Stomach (tissue), 9 donors: ENCODE results near the gene TIMM44. TPM values are rescaled to one million over a fixed set of nuclear protein-coding genes. Genes with fewer than 3 reads are reported as not detected.

Experiments used
- DNase-seq, 2 donors: peaks; one replicate each; pipeline versions ENCODE4 v3.0.0 to v3.0.0-alpha.2; 2013 to 2019
- H3K27ac ChIP-seq, 5 donors: fragments of 200-600 bp in 4 of 5; sonication (generic) in 4 of 5; one replicate each; pipeline ENCODE4 v1.5.1; 2013 to 2019; ENCODE audit warnings: mild to moderate bottlenecking in 1 of 5, moderate library complexity in 1 of 5
- H3K27me3 ChIP-seq, 3 donors: fragments of 200-600 bp; sonication (generic); one replicate each; pipeline ENCODE4 v1.5.1; 2017 to 2019; ENCODE audit warnings: mixed run types in 1 of 3
- H3K36me3 ChIP-seq, 4 donors: fragments of 200-600 bp; sonication (generic); 1 replicate in 3 of 4; 2 replicates in 1 of 4; pipeline ENCODE4 v1.5.1; 2016 to 2019
- H3K4me1 ChIP-seq, 4 donors: fragments of 200-600 bp; sonication (generic); one replicate each; pipeline ENCODE4 v1.5.1; 2016 to 2019
- H3K4me3 ChIP-seq, 4 donors: fragments of 200-600 bp; sonication (generic) in 3 of 4; one replicate each; pipeline ENCODE4 v1.5.1; 2016 to 2019; ENCODE audit warnings: mild to moderate bottlenecking in 1 of 4
- H3K9me3 ChIP-seq, 4 donors: fragments of 200-600 bp; sonication (generic); one replicate each; pipeline ENCODE4 v1.5.1; 2016 to 2019
- EP300 ChIP-seq: sonication (generic); formaldehyde crosslinking; IDR thresholded peaks from one replicate; pipeline ENCODE4 v1.6.1; 2017; ENCODE audit warnings: antibody characterized with exemption
- POLR2A ChIP-seq, 4 donors: fragments of 450-650 bp; IDR thresholded peaks; one replicate each; pipeline ENCODE4 v1.6.1; 2016; ENCODE audit warnings: antibody characterized with exemption in 4 of 4, control low read depth in 2 of 4, mild to moderate bottlenecking in 1 of 4, moderate library complexity in 1 of 4
- POLR2AphosphoS5 ChIP-seq, 3 donors: sonication (generic); formaldehyde crosslinking; IDR thresholded peaks; one replicate each; pipeline ENCODE4 v1.6.1; 2016; ENCODE audit warnings: antibody characterized with exemption in 3 of 3
- WGBS, 5 donors: extraction: QIAGEN DNeasy Blood & Tissue Kit in 3 of 5; methylation state at CpG; one replicate each; pipeline versions ENCODE4 v1.1.5 to v1.1.7; 2013 to 2018; 5-methylcytosine and 5-hydroxymethylcytosine counted together
- intact Hi-C: fragments of 100-400 bp; cut with DNase I; formaldehyde crosslinking; loops from one replicate; pipeline ENCODE4 v1.15.1; 2023; ENCODE audit warnings: low total_unique reads
- polyA plus RNA-seq, 3 donors: library from polyadenylated mRNA; stranded (reverse); fragments of 200-250 nt; gene quantifications; one replicate each; pipeline ENCODE4 v1.2.3, GENCODE V29; 2013
- total RNA-seq, 5 donors: library from RNA; depleted of rRNA; stranded (reverse); fragments of >200 nt; gene quantifications; one replicate each; pipeline versions ENCODE4 v1.1.0 to v1.2.3, GENCODE V29; 2014 to 2016
- TF ChIP-seq, protein P1 (sequence below), 7 experiments: fragments of 450-650 bp in 4 of 7; fragments of 200-600 bp in 3 of 7; sonication (generic) in 3 of 7; IDR thresholded peaks; one replicate each; pipeline ENCODE4 v1.5.1; 2016 to 2019; ENCODE audit warnings: antibody characterized with exemption in 7 of 7, control low read depth in 2 of 7, mild to moderate bottlenecking in 1 of 7
- donor health status: healthy with polysubstance abuse.
- donor health status: Bipolar disorder and iron deficiency.
- donor health status: healthy.

The TIMM44 gene
- total and polyA plus RNA-seq, 8 donors: 41.0 to 123 (median 52.8) TPM

GRCh38 chr19:7877249-7877836, 66.1 kb downstream of the TIMM44 start:
- H3K4me3 ChIP-seq: no peak overlapping the region
- 73 to 79% (median 75%) methylated on average over 6 of the region's 6 CpGs for WGBS, 5 donors
- H3K36me3 ChIP-seq: no peaks in the 10 kb centered on the region
- no peak for DNase-seq
- H3K4me1 ChIP-seq: peaks cover 12 to 25% (median 23%) of the 10 kb centered on the region in 4 donors
- no peak overlapping the region for H3K27ac ChIP-seq
- TF ChIP-seq POLR2AphosphoS5 (IDR thresholded peaks at IDR 0.05) (no peak), POLR2A (IDR thresholded peaks at IDR 0.05) (no peak), EP300 (no peak)
- TF ChIP-seq, protein P1, sequence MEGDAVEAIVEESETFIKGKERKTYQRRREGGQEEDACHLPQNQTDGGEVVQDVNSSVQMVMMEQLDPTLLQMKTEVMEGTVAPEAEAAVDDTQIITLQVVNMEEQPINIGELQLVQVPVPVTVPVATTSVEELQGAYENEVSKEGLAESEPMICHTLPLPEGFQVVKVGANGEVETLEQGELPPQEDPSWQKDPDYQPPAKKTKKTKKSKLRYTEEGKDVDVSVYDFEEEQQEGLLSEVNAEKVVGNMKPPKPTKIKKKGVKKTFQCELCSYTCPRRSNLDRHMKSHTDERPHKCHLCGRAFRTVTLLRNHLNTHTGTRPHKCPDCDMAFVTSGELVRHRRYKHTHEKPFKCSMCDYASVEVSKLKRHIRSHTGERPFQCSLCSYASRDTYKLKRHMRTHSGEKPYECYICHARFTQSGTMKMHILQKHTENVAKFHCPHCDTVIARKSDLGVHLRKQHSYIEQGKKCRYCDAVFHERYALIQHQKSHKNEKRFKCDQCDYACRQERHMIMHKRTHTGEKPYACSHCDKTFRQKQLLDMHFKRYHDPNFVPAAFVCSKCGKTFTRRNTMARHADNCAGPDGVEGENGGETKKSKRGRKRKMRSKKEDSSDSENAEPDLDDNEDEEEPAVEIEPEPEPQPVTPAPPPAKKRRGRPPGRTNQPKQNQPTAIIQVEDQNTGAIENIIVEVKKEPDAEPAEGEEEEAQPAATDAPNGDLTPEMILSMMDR (IDR thresholded peaks at IDR 0.05): no peak
- H3K9me3 ChIP-seq: no peaks in the 10 kb centered on the region
- peaks cover 8 to 49% (median 30%) of the 10 kb centered on the region in 3 donors for H3K27me3 ChIP-seq
- intact Hi-C loops: no loop called here

Other genes starting within 250 kb of the TIMM44 start
- 1 to 10 TPM in 1 of 5 donors, not detected in 4; 1.5 TPM for gene FCER2, start 241.5 kb downstream of the TIMM44 start, total RNA-seq
- under 1 TPM in 1 of 3 donors, not detected in 2; 0.48 TPM for gene FCER2, start 241.5 kb downstream of the TIMM44 start, polyA plus RNA-seq
- gene CLEC4G, start 211.6 kb downstream of the TIMM44 start, total RNA-seq: 1 to 10 TPM in 1 of 5 donors, under 1 TPM in 1, not detected in 3; 0.37 to 1.0 TPM
- gene CLEC4G, start 211.6 kb downstream of the TIMM44 start, polyA plus RNA-seq: 1 to 10 TPM in 1 of 3 donors, under 1 TPM in 1, not detected in 1; 0.25 to 1.2 TPM
- 10 to 100 TPM in 2 of 5 donors, 1 to 10 TPM in 3; 1.8 to 51.9 (median 7.1) TPM for gene CD209, start 196.1 kb downstream of the TIMM44 start, total RNA-seq
- gene CD209, start 196.1 kb downstream of the TIMM44 start, polyA plus RNA-seq: 1 to 10 TPM in 2 of 3 donors, under 1 TPM in 1; 0.38 to 3.4 (median 2.0) TPM
- gene CLEC4M, start 180.4 kb downstream of the TIMM44 start, total RNA-seq: 1 to 10 TPM in 1 of 5 donors, not detected in 4; 1.8 TPM
- not detected for gene CLEC4M, start 180.4 kb downstream of the TIMM44 start, polyA plus RNA-seq
- gene EVI5L, start 113.4 kb downstream of the TIMM44 start, total RNA-seq: 10 to 100 TPM in 2 of 5 donors, 1 to 10 TPM in 3; 4.9 to 31.6 (median 9.3) TPM
- 1 to 10 TPM; 5.1 to 8.2 (median 7.8) TPM for gene EVI5L, start 113.4 kb downstream of the TIMM44 start, polyA plus RNA-seq
- under 1 TPM in 1 of 5 donors, not detected in 4; 0.18 TPM for gene PRR36, start 69.3 kb downstream of the TIMM44 start, total RNA-seq
- gene PRR36, start 69.3 kb downstream of the TIMM44 start, polyA plus RNA-seq: under 1 TPM; 0.45 to 0.61 (median 0.50) TPM
- 10 to 100 TPM in 1 of 5 donors, 1 to 10 TPM in 2, under 1 TPM in 1, not detected in 1; 0.58 to 12.5 (median 2.5) TPM for gene LRRC8E, start 55.2 kb downstream of the TIMM44 start, total RNA-seq
- 1 to 10 TPM in 2 of 3 donors, under 1 TPM in 1; 0.93 to 2.1 (median 1.7) TPM for gene LRRC8E, start 55.2 kb downstream of the TIMM44 start, polyA plus RNA-seq
- 10 to 100 TPM in 4 of 5 donors, 1 to 10 TPM in 1; 4.1 to 52.2 (median 11.0) TPM for gene MAP2K7, start 39.8 kb downstream of the TIMM44 start, total RNA-seq
- gene MAP2K7, start 39.8 kb downstream of the TIMM44 start, polyA plus RNA-seq: 10 to 100 TPM; 13.5 to 27.5 (median 15.9) TPM
- gene TGFBR3L, start 28.8 kb downstream of the TIMM44 start, total RNA-seq: not detected
- gene TGFBR3L, start 28.8 kb downstream of the TIMM44 start, polyA plus RNA-seq: 1 to 10 TPM in 1 of 3 donors, not detected in 2; 1.5 TPM
- 10 to 100 TPM in 3 of 5 donors, 1 to 10 TPM in 2; 2.3 to 18.3 (median 12.2) TPM for gene SNAPC2, start 23.3 kb downstream of the TIMM44 start, total RNA-seq
- 10 to 100 TPM; 15.0 to 22.8 (median 17.7) TPM for gene SNAPC2, start 23.3 kb downstream of the TIMM44 start, polyA plus RNA-seq
- gene CTXN1, start 17.5 kb downstream of the TIMM44 start, total RNA-seq: 10 to 100 TPM in 1 of 5 donors, 1 to 10 TPM in 3, not detected in 1; 1.3 to 58.5 (median 3.8) TPM
- gene CTXN1, start 17.5 kb downstream of the TIMM44 start, polyA plus RNA-seq: 1 to 10 TPM in 2 of 3 donors, under 1 TPM in 1; 0.92 to 7.7 (median 1.2) TPM
- 10 to 100 TPM; 11.2 to 50.2 (median 20.2) TPM for gene ELAVL1, start 62.0 kb upstream of the TIMM44 start, total RNA-seq
- 10 to 100 TPM; 14.7 to 25.4 (median 18.5) TPM for gene ELAVL1, start 62.0 kb upstream of the TIMM44 start, polyA plus RNA-seq
- 1 to 10 TPM in 1 of 5 donors, not detected in 4; 5.1 TPM for gene CCL25, start 109.1 kb upstream of the TIMM44 start, total RNA-seq
- gene CCL25, start 109.1 kb upstream of the TIMM44 start, polyA plus RNA-seq: not detected
- gene FBN3, start 205.9 kb upstream of the TIMM44 start, total RNA-seq: under 1 TPM in 1 of 5 donors, not detected in 4; 0.55 TPM
- under 1 TPM in 1 of 3 donors, not detected in 2; 0.08 TPM for gene FBN3, start 205.9 kb upstream of the TIMM44 start, polyA plus RNA-seq